Measurements from ENCODE around the gene ORAI2.
"Not testable (repeated sequence)": the region's sequence is repeated elsewhere in the genome, so short reads cannot be mapped to it uniquely, and the experiment has no call there.

ORAI2 gene

GRCh38 chr7:102433219-102434038 is at the start of gene ORAI2:
TSS of gene ORAI2 (plus strand) at chr7:102433575. CDS start at chr7:102438957, 5,382 bp downstream.
- DNase-seq, result peak; percentile 30

DNA sequence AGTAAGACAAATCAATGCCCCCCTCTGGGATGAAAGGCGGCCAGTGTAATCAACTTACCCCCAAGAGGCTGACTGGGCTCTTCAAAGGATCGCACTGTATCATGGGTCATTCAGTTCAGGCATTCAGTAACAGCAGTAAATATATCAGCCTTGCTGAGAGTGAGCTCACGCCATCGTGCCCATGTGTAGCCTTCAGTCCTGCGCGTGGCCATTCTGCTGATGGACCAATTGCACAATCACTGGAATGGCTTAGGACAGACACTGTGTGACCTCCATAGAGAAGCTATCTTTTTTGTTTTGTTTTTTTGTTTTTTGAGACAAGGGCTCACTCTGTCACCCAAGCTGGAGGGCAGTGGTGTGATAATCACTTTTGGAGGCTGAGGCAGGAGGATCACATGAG is 46.3 kb upstream of the ORAI2 start:
- DNase-seq, result no peak

GRCh38 chr7:102389810-102390209 is 43.6 kb upstream of the ORAI2 start:
- no peak for DNase-seq

DNA sequence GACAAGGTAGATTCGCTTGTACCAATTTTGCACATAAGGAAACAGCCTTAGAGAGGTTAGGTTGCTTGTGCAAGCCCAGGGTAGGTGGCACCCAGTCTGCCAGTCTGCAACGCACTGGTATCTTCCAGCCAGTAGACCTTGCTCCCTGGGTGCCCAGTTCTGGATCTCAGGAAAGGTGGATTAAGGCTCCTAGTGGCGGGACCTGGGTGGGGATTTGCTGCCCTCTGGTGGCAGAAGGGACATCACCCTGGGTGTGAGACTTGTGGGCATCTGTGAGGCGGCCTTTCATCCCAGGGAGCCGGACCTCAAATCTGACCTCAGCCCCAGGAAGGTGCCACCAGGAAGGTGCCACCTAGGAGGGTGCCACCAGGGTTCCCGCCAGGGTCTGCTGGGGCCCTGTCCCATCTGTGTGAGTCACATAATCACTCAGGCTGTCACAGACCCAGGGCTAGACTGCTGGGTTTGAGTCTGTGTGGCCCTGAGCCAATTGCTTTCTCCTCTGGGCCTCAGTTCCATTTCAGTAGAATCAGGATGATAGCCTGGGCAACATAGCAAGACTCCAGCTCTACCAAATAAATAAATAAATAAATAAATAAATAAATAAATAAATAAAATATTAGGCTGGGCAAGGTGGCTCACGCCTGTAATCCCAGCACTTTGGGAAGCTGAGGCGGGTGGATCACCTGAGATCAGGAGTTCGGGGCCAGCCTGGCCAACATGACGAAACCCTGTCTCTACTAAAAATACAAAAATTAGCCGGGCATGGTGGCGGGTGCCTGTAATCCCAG is 42.5 kb upstream of the ORAI2 start:
- DNase-seq, result peak; percentile 13

- DNase-seq, result no peak
Measured at GRCh38 chr7:102392330-102392729, 41.0 kb upstream of the ORAI2 start.

GRCh38 chr7:102393467-102393866 is 39.9 kb upstream of the ORAI2 start:
- DNase-seq, result no peak

- DNase-seq, result no peak
Measured at GRCh38 chr7:102395592-102395872, 37.8 kb upstream of the ORAI2 start.

DNA sequence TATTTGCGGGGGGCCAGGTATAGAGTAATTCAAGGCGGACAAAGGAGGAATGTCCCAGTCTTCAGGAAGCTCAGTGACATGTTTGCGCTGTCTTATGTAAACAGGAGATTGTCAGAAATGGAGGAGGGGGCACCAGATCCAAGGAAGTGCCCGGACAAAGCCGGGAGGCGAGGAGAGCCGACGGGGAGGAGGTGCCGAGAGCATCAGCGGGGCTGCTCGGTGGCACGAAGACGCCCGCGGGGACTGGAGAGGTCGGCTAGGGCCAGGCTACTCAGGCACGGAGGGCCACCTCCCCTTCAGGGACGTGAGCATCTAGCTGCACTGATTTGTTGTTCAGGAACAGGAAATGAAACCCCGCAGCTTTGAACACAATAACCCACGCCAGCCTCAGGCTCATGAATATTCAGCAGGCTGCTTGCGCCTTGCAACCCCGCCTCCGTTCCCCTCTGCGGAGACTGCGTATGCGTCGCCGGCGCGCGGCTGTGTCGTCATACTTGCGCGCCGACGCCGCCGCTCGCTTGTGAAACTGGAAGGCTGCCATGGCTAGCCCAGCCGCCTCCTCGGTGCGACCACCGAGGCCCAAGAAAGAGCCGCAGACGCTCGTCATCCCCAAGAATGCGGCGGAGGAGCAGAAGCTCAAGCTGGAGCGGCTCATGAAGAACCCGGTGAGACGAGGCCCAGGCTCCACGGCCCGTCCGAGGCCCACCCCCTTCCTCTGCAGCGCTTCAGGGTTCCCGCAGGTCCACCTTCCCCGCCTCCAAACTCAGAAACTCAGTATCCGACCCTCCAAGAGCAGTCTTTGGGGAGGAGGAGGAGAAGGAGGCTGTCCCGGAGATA is 37.3 kb upstream of the ORAI2 start, which contains the start of gene PRKRIP1:
Gene PRKRIP1, plus strand, starts transcription at position 491 of the 837 bp plus-strand sequence. Its CDS starts 49 bp downstream, at position 540.
- peak; percentile 84 for DNase-seq

GRCh38 chr7:102396710-102397019 is 36.7 kb upstream of the ORAI2 start:
- DNase-seq, result no peak

DNA sequence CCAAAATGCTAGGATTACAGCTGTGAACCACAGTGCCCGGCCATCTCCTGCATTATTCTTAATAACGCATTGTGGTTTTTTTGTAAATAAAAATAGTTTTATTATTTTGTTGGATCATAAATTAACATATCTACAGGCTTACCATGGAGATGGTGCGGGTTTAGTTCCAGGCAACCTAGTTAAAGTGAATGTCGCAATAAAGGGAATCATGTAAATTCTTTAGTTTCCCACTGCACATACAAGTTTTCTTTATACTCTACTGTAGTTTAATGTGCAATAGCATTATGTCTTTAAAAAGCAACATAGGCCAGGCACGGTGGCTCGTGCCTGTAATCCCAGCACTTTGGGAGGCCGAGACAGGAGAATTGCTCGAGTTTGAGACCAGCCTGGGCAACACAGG is 34.8 kb upstream of the ORAI2 start:
- DNase-seq, result no peak

DNA sequence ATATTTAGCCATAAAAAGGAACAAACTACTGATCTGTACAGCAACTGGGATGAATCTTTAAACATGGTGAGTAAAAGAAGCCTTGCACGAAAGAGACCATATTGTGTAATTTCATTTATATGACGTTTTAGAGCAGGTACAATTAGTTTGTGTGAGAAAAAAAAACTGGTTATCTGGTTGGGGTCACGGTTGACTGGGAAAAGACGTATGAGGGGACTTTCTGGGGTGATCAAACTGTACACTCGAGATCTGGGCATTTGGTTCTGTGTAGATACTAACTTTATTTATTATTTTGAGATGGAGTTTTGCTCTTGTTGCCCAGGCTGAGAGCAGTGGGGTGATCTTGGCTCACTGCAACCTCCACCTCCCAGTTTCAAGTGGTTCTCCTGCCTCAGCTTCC is 33.0 kb upstream of the ORAI2 start:
- no peak for DNase-seq

- no peak for DNase-seq
Measured at GRCh38 chr7:102403563-102403962, 29.8 kb upstream of the ORAI2 start.

- DNase-seq, result peak; percentile 3
Measured at GRCh38 chr7:102404005-102404861, 29.1 kb upstream of the ORAI2 start.

DNA sequence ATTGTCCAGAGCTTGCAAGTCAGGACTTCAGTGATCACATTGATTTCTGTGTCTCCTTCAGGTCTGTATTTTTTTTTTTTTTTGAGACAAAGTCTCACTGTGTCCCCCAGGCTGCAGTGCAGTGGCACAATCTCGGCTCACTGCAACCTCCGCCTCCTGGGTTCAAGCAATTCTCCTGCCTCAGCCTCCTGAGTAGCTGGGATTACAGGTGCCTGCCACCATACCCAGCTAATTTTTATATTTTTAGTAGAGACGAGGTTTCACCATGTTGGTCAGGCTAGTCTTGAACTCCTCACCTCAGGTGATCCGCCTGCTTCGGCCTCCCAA is 28.6 kb upstream of the ORAI2 start:
- not testable (repeated sequence) for DNase-seq

DNA sequence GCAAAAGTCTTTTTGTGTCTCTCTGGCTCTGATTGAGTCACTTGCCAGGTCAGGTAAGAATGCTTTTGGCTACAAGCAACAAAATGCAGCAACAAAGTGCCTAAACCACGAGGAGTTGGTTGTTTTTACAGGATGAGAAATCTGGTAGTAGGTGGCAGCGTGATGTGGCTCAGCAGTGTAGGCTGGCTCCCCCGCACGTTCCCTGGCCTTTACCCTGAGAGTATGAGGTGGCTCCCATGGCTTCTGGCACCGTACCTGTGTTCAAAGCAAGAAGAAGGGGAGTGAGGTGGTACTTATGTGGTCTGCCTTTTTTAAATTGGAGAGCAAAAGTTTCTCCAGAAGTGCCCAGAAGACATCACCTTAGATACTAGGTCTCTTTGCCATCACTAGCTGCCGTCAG is 25.5 kb upstream of the ORAI2 start:
- DNase-seq, result no peak

DNA sequence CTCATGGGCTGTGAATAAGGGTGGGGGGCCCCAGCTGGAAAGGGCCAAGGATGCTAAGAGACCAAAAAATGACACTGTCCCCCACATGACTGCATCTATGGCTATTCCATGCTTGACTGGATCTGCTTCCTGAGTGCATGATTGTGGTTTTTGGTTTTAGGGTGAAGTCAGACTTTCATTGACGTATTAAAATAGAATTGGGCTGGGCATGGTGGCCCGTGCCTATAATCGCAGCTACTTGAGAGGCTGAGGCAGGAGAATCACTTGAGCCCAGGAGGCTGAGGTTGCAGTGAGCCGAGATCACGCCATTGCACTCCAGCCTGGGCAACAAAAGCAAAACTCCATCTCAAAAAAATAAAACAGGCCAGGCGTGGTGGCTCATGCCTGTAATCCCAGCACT is 24.8 kb upstream of the ORAI2 start:
- not testable (repeated sequence) for DNase-seq

GRCh38 chr7:102409340-102409739 is 24.0 kb upstream of the ORAI2 start:
- no peak for DNase-seq

- no peak for DNase-seq
Measured at GRCh38 chr7:102410123-102410522, 23.3 kb upstream of the ORAI2 start.

- no peak for DNase-seq
Measured at GRCh38 chr7:102410918-102411317, 22.5 kb upstream of the ORAI2 start.

DNA sequence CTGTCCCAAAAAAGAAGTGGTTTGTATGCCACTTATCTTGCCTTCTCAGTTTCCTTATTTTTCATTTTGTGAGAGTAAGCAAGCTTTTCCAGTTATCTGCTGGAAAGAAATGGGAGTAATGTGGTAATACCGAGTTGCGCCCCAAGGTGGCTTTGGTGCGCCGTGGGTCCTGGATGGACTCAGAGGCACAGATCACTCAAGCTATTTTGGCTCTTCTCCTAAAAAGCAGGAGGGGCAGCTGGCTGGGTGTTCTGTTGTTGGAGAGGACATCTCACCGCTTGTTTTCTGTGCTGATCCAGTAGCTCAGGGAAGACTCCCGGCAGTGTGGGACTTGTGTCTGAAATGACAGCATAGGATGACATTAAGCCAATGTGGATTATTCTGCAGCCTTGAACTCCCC is 20.8 kb upstream of the ORAI2 start:
- no peak for DNase-seq

GRCh38 chr7:102413091-102413490 is 20.3 kb upstream of the ORAI2 start:
- no peak for DNase-seq

GRCh38 chr7:102413611-102414010 is 19.8 kb upstream of the ORAI2 start:
- no peak for DNase-seq
